Naive thymus-derived CD8-positive, alpha-beta T cell (primary cell): ENCODE measurements around the gene PCNX1. TPM values are rescaled to one million over a fixed set of nuclear protein-coding genes. Genes with fewer than 3 reads are reported as not detected.
A peak's percentile ranks its signal among the peaks of the same experiment; 100 is the strongest.
"Not testable (repeated sequence)": the region's sequence is repeated elsewhere in the genome, so short reads cannot be mapped to it uniquely, and the experiment has no call there.

Experiments
- ATAC-seq, 2 donors: fragments of 150-1000 bp; cut with Tn5 transposase in 1 of 2; sonication (Bioruptor Pico), chemical (Tn5 transposase) in 1 of 2; 1 replicate in 1 of 2; 2 replicates in 1 of 2; pipeline ENCODE4 v1.10.0; 2021; ENCODE audit warnings: mild to moderate bottlenecking in 2 of 2, moderate library complexity in 2 of 2
- POLR2A ChIA-PET: fragments of 350-600 bp; sonication (Branson Sonifier 250); formaldehyde crosslinking; loops from one replicate; lab custom pipeline; 2021; ENCODE audit warnings: antibody characterized with exemption; lab: Charles Lee
- DNase-seq, 10 donors: peaks; one replicate each; pipeline versions ENCODE4 v3.0.0 to v3.0.0-alpha.2; 2020 to 2022
- H3K27ac Mint-ChIP-seq, 10 donors: one replicate each; pipeline ENCODE4 v1.8.0; 2020 to 2022; ENCODE audit warnings: mild to moderate bottlenecking in 10 of 10, mixed read lengths in 10 of 10, moderate library complexity in 4 of 10, inconsistent platforms in 1 of 10
- H3K27me3 Mint-ChIP-seq, 5 donors: one replicate each; pipeline ENCODE4 v1.8.0; 2021 to 2022; ENCODE audit warnings: mixed read lengths in 5 of 5
- H3K36me3 Mint-ChIP-seq, 3 donors: one replicate each; pipeline ENCODE4 v1.8.0; 2020 to 2022; ENCODE audit warnings: mixed read lengths in 3 of 3, mild to moderate bottlenecking in 2 of 3, inconsistent platforms in 1 of 3
- H3K4me1 Mint-ChIP-seq, 4 donors: one replicate each; pipeline ENCODE4 v1.8.0; 2021 to 2022; ENCODE audit warnings: mixed read lengths in 4 of 4
- H3K4me3 Mint-ChIP-seq, 10 donors: one replicate each; pipeline ENCODE4 v1.8.0; 2020 to 2022; ENCODE audit warnings: mild to moderate bottlenecking in 10 of 10, mixed read lengths in 10 of 10, moderate library complexity in 6 of 10, inconsistent platforms in 1 of 10
- H3K9me3 Mint-ChIP-seq, 9 donors: one replicate each; pipeline ENCODE4 v1.8.0; 2020 to 2022; ENCODE audit warnings: mixed read lengths in 9 of 9, mild to moderate bottlenecking in 3 of 9, inconsistent platforms in 1 of 9, moderate library complexity in 1 of 9
- polyA plus RNA-seq, 3 donors: library from polyadenylated mRNA; unstranded; fragments of 300-500 nt; fragmentation: Illumina TruSeq; gene quantifications; one replicate each; pipeline ENCODE4 v1.2.3, GENCODE V29; 2021
- total RNA-seq, 8 experiments: library from RNA in 2 of 8; stranded (reverse) in 2 of 8; gene quantifications; one replicate each; pipeline ENCODE4 v1.2.3 and lab custom pipeline; 2021 to 2026

PCNX1 gene
- total and polyA plus RNA-seq, 5 experiments from 2014 or later: 5.5 to 78.6 (median 8.3) TPM

- ATAC-seq (no peak), DNase-seq (no peak)
- H3K4me1 Mint-ChIP-seq: peaks cover 4 to 16% (median 10%) of the 10 kb centered on the region in 4 donors
- no peak overlapping the region for H3K4me3 Mint-ChIP-seq
- peaks cover 0 to 7% (median 3%) of the 10 kb centered on the region in 9 donors for H3K9me3 Mint-ChIP-seq
- no peaks in the 10 kb centered on the region for H3K27me3 Mint-ChIP-seq
- peak overlapping the region in 1 of 10 donors; percentile 17 for H3K27ac Mint-ChIP-seq
- POLR2A ChIA-PET: no interaction called here
- H3K36me3 Mint-ChIP-seq: peaks cover 22 to 89% (median 73%) of the 10 kb centered on the region in 3 donors
Measured at GRCh38 chr14:71063351-71063750, 156.1 kb downstream of the PCNX1 start.

- H3K27me3 Mint-ChIP-seq, H3K9me3 Mint-ChIP-seq, DNase-seq, POLR2A ChIA-PET, H3K27ac Mint-ChIP-seq, ATAC-seq, H3K4me3 Mint-ChIP-seq: not testable (repeated sequence)
- Mint-ChIP-seq H3K4me1 (peaks cover 6 to 16% (median 12%) of the 10 kb centered on the region in 4 donors), H3K36me3 (peaks cover 21 to 82% (median 68%) of the 10 kb centered on the region in 3 donors)
Measured at GRCh38 chr14:71064747-71065146, 157.5 kb downstream of the PCNX1 start.

- POLR2A ChIA-PET: no interaction called here
- Mint-ChIP-seq H3K9me3 (peaks cover 0 to 6% (median 2%) of the 10 kb centered on the region in 9 donors), H3K27me3 (no peaks in the 10 kb centered on the region), H3K4me1 (peaks cover 24 to 30% (median 28%) of the 10 kb centered on the region in 4 donors), H3K4me3 (no peak overlapping the region), H3K27ac (peak overlapping the region in 3 of 10 donors; percentile 7 to 20 (median 13)), H3K36me3 (peaks cover 13 to 79% (median 56%) of the 10 kb centered on the region in 3 donors)
- DNase-seq (no peak), ATAC-seq (no peak)
Measured at GRCh38 chr14:71070169-71070568, 162.9 kb downstream of the PCNX1 start.

- Mint-ChIP-seq H3K9me3 (no peaks in the 10 kb centered on the region), H3K36me3 (peaks cover 9 to 79% (median 53%) of the 10 kb centered on the region in 3 donors), H3K4me3 (no peak overlapping the region), H3K27me3 (no peaks in the 10 kb centered on the region), H3K4me1 (peaks cover 24 to 29% (median 27%) of the 10 kb centered on the region in 4 donors), H3K27ac (peak overlapping the region in 8 of 10 donors; percentile 5 to 89 (median 42))
- DNase-seq: no peak
- no peak for ATAC-seq
- POLR2A ChIA-PET: no interaction called here
Measured at GRCh38 chr14:71071042-71071441, 163.8 kb downstream of the PCNX1 start.

- POLR2A ChIA-PET: interaction anchor here (0.7 kb wide), 1 partner anchor 1047 kb away, joined by 6 read pairs; no protein-coding TSS in a partner anchor
Measured at GRCh38 chr14:71076462-71077092, 169.3 kb downstream of the PCNX1 start.

GRCh38 chr14:71078500-71078899 lies 171.2 kb downstream of the PCNX1 start:
- Mint-ChIP-seq H3K36me3 (peaks cover 30 to 96% (median 75%) of the 10 kb centered on the region in 3 donors), H3K4me1 (peaks cover 24 to 43% (median 35%) of the 10 kb centered on the region in 4 donors), H3K27ac (peak overlapping the region in 1 of 10 donors; percentile 32), H3K4me3 (no peak overlapping the region), H3K27me3 (no peaks in the 10 kb centered on the region), H3K9me3 (peaks cover 0 to 25% (median 10%) of the 10 kb centered on the region in 9 donors)
- no peak for ATAC-seq
- POLR2A ChIA-PET: no interaction called here
- DNase-seq: no peak

More at GRCh38 chr14:71076462-71077092, 169.3 kb downstream of the PCNX1 start:
- Mint-ChIP-seq H3K36me3 (peaks cover 33 to 89% (median 75%) of the 10 kb centered on the region in 3 donors), H3K4me1 (peaks cover 19 to 27% (median 22%) of the 10 kb centered on the region in 4 donors), H3K9me3 (peaks cover 0 to 25% (median 10%) of the 10 kb centered on the region in 9 donors), H3K27me3 (no peaks in the 10 kb centered on the region), H3K27ac (no peak overlapping the region), H3K4me3 (no peak overlapping the region)
- DNase-seq (no peak), ATAC-seq (no peak)

GRCh38 chr14:71086567-71086966 lies 179.3 kb downstream of the PCNX1 start:
- Mint-ChIP-seq H3K4me1 (peaks cover 7 to 27% (median 25%) of the 10 kb centered on the region in 4 donors), H3K9me3 (no peaks in the 10 kb centered on the region), H3K27ac (peak overlapping the region in 5 of 10 donors; percentile 3 to 68 (median 16)), H3K4me3 (no peak overlapping the region), H3K36me3 (peaks cover 16 to 94% (median 57%) of the 10 kb centered on the region in 3 donors), H3K27me3 (no peaks in the 10 kb centered on the region)
- no peak for ATAC-seq
- no peak for DNase-seq
- POLR2A ChIA-PET: no interaction called here

GRCh38 chr14:71089971-71090370 lies 182.7 kb downstream of the PCNX1 start:
- Mint-ChIP-seq H3K9me3 (peaks cover 0 to 2% (median 0%) of the 10 kb centered on the region in 9 donors), H3K27me3 (no peaks in the 10 kb centered on the region), H3K36me3 (peaks cover 39 to 92% (median 65%) of the 10 kb centered on the region in 3 donors), H3K27ac (peak overlapping the region in 1 of 10 donors; percentile 8), H3K4me3 (no peak overlapping the region), H3K4me1 (peaks cover 2 to 14% (median 5%) of the 10 kb centered on the region in 4 donors)
- no peak for DNase-seq
- POLR2A ChIA-PET: no interaction called here
- ATAC-seq: no peak

GRCh38 chr14:71094722-71095121 lies 187.5 kb downstream of the PCNX1 start:
- ATAC-seq (no peak), DNase-seq (no peak)
- Mint-ChIP-seq H3K36me3 (peaks cover 41 to 73% (median 66%) of the 10 kb centered on the region in 3 donors), H3K4me1 (peaks cover 5 to 27% (median 16%) of the 10 kb centered on the region in 4 donors), H3K27ac (no peak overlapping the region), H3K4me3 (no peak overlapping the region), H3K9me3 (peaks cover 0 to 9% (median 3%) of the 10 kb centered on the region in 9 donors), H3K27me3 (no peaks in the 10 kb centered on the region)
- POLR2A ChIA-PET: interaction anchor here (0.6 kb wide), 1 partner anchor 136 kb away, joined by 5 read pairs; no protein-coding TSS in a partner anchor

- Mint-ChIP-seq H3K4me1 (peaks cover 5 to 37% (median 15%) of the 10 kb centered on the region in 4 donors), H3K4me3 (no peak overlapping the region), H3K9me3 (peaks cover 0 to 9% (median 3%) of the 10 kb centered on the region in 9 donors), H3K27ac (peak overlapping the region in 2 of 10 donors; percentile 9 to 34), H3K36me3 (peaks cover 33 to 63% (median 47%) of the 10 kb centered on the region in 3 donors), H3K27me3 (no peaks in the 10 kb centered on the region)
- DNase-seq (no peak), ATAC-seq (no peak)
- POLR2A ChIA-PET: no interaction called here
Measured at GRCh38 chr14:71096947-71097346, 189.7 kb downstream of the PCNX1 start.

- H3K4me1 Mint-ChIP-seq: peaks cover 0 to 15% (median 5%) of the 10 kb centered on the region in 4 donors
- H3K36me3 Mint-ChIP-seq: peaks cover 6 to 72% (median 8%) of the 10 kb centered on the region in 3 donors
- DNase-seq (peak in 4 of 10 donors; percentile 18 to 49 (median 46)), ATAC-seq (peak in 1 of 2 donors; percentile 53)
- no peaks in the 10 kb centered on the region for H3K9me3 Mint-ChIP-seq
- POLR2A ChIA-PET: no interaction called here
- H3K27me3 Mint-ChIP-seq: no peaks in the 10 kb centered on the region
- no peak overlapping the region for H3K4me3 Mint-ChIP-seq
- H3K27ac Mint-ChIP-seq: peak overlapping the region in 2 of 10 donors; percentile 53 to 63
Measured at GRCh38 chr14:71103662-71104484, 196.6 kb downstream of the PCNX1 start.

GRCh38 chr14:71105177-71105576 lies 197.9 kb downstream of the PCNX1 start:
- Mint-ChIP-seq H3K4me1 (peaks cover 0 to 6% (median 2%) of the 10 kb centered on the region in 4 donors), H3K9me3 (no peaks in the 10 kb centered on the region), H3K4me3 (no peak overlapping the region), H3K27ac (peak overlapping the region in 1 of 10 donors; percentile 21), H3K27me3 (no peaks in the 10 kb centered on the region), H3K36me3 (peaks cover 6 to 85% (median 14%) of the 10 kb centered on the region in 3 donors)
- POLR2A ChIA-PET: no interaction called here
- DNase-seq (no peak), ATAC-seq (no peak)
